A549 treated with GW870086 at 1 μM for 4 hours (cell line): Measurements from ENCODE around the gene EBP. TPM values are rescaled to one million over a fixed set of nuclear protein-coding genes. Genes with fewer than 3 reads are reported as not detected.

Source experiments
- total RNA-seq: library from RNA; stranded (reverse); fragments of 200-300 nt; extraction: Qiagen RNA extraction; gene quantifications from 5 replicates; pipeline ENCODE4 v1.2.3, GENCODE V29; 2022; ENCODE audit warnings: low read depth

The EBP gene
- 125 to 160 TPM (median 145 TPM) in 5 replicates for total RNA-seq

GRCh38 chrX:48521353-48522243 lies at the start of gene EBP:
Gene EBP, plus strand, starts transcription at chrX:48521808. Its CDS starts 1,964 bp downstream, at chrX:48523772.

GRCh38 chrX:48475774-48476577 lies 45.6 kb upstream of the EBP start, which contains the start of gene FTSJ1:
Gene FTSJ1, plus strand, starts transcription at chrX:48476199. Its CDS starts 1,849 bp downstream, at chrX:48478048.

GRCh38 chrX:48508400-48509244 lies 13.0 kb upstream of the EBP start, which contains the start of gene PORCN:
Gene PORCN, plus strand, starts transcription at chrX:48508992. Its CDS starts 829 bp downstream, at chrX:48509821.

GRCh38 chrX:48539345-48540027 lies 17.9 kb downstream of the EBP start, which contains the start of gene TBC1D25:
Gene TBC1D25, plus strand, starts transcription at chrX:48539714. Its CDS starts 84 bp downstream, at chrX:48539798.

GRCh38 chrX:48574270-48575266 lies 53.0 kb downstream of the EBP start, which contains the start of gene RBM3:
Gene RBM3, plus strand, starts transcription at chrX:48574484. Its CDS starts 697 bp downstream, at chrX:48575181.

Other genes with a start within 250 kb of the EBP start
- gene SSX3, start 165.1 kb upstream of the EBP start, total RNA-seq = not detected in 5 replicates
- gene SSX4, start 138.3 kb upstream of the EBP start, total RNA-seq = not detected in 5 replicates
- gene SSX4B, start 109.8 kb upstream of the EBP start, total RNA-seq = not detected in 5 replicates
- gene SLC38A5, start 51.5 kb upstream of the EBP start, total RNA-seq = 0.12 to 0.26 TPM (median 0.19 TPM) in 4 of 5 replicates, not detected in the other
- 68.3 to 77.6 TPM (median 74.2 TPM) in 5 replicates for gene FTSJ1, start 45.6 kb upstream of the EBP start, total RNA-seq
- 17.0 to 19.5 TPM (median 17.9 TPM) in 5 replicates for gene PORCN, start 12.8 kb upstream of the EBP start, total RNA-seq
- 10.0 to 11.4 TPM (median 11.0 TPM) in 5 replicates for gene TBC1D25, start 17.9 kb downstream of the EBP start, total RNA-seq
- gene RBM3, start 52.7 kb downstream of the EBP start, total RNA-seq = 331 to 470 TPM (median 392 TPM) in 5 replicates
- gene WDR13, start 75.7 kb downstream of the EBP start, total RNA-seq = 59.3 to 82.9 TPM (median 81.7 TPM) in 5 replicates
- gene WAS, start 162.0 kb downstream of the EBP start, total RNA-seq = 0.15 to 0.34 TPM (median 0.19 TPM) in 5 replicates
- gene SUV39H1, start 174.9 kb downstream of the EBP start, total RNA-seq = 18.8 to 23.2 TPM (median 21.9 TPM) in 5 replicates
- not detected in 5 replicates for gene GLOD5, start 239.9 kb downstream of the EBP start, total RNA-seq